ENCODE data around the gene SFXN2. TPM values are rescaled to one million over a fixed set of nuclear protein-coding genes. Genes with fewer than 3 reads are reported as not detected.

Gene SFXN2
- total RNA-seq, 1 experiment from 2014 or later, result 21.2 TPM

DNA sequence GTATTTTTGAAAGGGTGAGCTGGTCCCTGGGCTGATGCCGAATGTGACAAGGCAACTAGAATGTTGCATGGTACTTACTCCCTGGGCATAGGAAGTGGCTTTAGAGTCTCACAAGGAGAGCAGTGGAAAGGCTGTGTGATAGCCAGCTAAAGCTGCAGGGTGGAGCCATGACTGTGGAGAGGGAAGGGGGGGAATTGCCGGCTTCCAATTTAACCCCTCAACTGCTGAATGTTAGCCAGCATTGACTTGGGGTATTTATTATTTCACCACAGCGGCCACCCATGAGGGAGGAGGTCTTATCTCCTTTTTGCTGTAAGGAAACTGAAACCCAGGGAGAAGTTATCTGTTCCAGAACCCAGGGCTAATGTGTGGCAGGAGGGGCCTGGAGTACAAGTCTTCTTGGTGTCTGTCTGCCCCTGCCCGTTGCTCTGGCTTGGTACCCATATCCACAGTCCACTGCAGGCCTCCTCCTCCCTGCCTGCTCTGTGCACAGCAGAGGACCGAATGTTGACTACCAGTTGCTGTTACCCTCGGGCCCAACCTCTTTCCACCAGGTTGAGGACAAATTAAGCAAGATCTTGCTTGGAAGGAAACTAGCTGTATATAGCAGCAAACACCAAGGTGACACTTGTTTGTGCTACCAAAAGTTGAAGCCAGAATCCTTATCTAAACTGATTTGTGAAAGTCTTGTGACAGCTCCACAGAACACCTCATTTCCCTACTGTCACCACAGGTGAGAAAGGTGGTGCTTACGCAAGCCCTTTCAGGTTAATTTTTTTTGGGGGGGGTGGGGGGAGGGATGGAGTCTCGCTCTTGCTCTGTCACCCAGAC lies 66.9 kb downstream of the SFXN2 start:
- DNase-seq (ENCODE audit: low spot score) (no peak), ATAC-seq (peak; percentile 14)
- POLR2A ChIA-PET, result no interaction called here
- Mint-ChIP-seq H3K36me3 (no peaks in the 10 kb centered on the region), H3K9me3 (no peaks in the 10 kb centered on the region), H3K4me3 (no peak overlapping the region), H3K4me1 (peaks cover 64% of the 10 kb centered on the region), H3K27me3 (ENCODE audit: low read depth) (no peaks in the 10 kb centered on the region), H3K27ac (peak overlapping the region; percentile 74)
- TF ChIP-seq NR1H2 (CRISPR knock-in tag; IDR thresholded peaks at IDR 0.05), result no peak
- TF ChIP-seq NFE2L1 (CRISPR knock-in tag; IDR thresholded peaks at IDR 0.05), result no peak
- no peak for TF ChIP-seq GRHL2 (CRISPR knock-in tag; IDR thresholded peaks at IDR 0.05; ENCODE audit: insufficient replicate concordance, severe bottlenecking)
- TF ChIP-seq MXD4 (CRISPR knock-in tag; IDR thresholded peaks at IDR 0.05; ENCODE audit: borderline replicate concordance), result no peak
- TF ChIP-seq ZNF219 (CRISPR knock-in tag; IDR thresholded peaks at IDR 0.05; ENCODE audit: borderline replicate concordance), result no peak
- TF ChIP-seq, protein P1, sequence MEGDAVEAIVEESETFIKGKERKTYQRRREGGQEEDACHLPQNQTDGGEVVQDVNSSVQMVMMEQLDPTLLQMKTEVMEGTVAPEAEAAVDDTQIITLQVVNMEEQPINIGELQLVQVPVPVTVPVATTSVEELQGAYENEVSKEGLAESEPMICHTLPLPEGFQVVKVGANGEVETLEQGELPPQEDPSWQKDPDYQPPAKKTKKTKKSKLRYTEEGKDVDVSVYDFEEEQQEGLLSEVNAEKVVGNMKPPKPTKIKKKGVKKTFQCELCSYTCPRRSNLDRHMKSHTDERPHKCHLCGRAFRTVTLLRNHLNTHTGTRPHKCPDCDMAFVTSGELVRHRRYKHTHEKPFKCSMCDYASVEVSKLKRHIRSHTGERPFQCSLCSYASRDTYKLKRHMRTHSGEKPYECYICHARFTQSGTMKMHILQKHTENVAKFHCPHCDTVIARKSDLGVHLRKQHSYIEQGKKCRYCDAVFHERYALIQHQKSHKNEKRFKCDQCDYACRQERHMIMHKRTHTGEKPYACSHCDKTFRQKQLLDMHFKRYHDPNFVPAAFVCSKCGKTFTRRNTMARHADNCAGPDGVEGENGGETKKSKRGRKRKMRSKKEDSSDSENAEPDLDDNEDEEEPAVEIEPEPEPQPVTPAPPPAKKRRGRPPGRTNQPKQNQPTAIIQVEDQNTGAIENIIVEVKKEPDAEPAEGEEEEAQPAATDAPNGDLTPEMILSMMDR (IDR thresholded peaks at IDR 0.05), result no peak
- no peak for TF ChIP-seq ZNF317 (CRISPR knock-in tag; IDR thresholded peaks at IDR 0.05; ENCODE audit: borderline replicate concordance, low read depth)
- no peak for TF ChIP-seq GTF2I (CRISPR knock-in tag; conservative IDR thresholded peaks at IDR 0.05)
- TF ChIP-seq, protein P2, sequence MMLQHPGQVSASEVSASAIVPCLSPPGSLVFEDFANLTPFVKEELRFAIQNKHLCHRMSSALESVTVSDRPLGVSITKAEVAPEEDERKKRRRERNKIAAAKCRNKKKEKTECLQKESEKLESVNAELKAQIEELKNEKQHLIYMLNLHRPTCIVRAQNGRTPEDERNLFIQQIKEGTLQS (CRISPR knock-in tag; conservative IDR thresholded peaks at IDR 0.05), result no peak
- TF ChIP-seq, protein P3, sequence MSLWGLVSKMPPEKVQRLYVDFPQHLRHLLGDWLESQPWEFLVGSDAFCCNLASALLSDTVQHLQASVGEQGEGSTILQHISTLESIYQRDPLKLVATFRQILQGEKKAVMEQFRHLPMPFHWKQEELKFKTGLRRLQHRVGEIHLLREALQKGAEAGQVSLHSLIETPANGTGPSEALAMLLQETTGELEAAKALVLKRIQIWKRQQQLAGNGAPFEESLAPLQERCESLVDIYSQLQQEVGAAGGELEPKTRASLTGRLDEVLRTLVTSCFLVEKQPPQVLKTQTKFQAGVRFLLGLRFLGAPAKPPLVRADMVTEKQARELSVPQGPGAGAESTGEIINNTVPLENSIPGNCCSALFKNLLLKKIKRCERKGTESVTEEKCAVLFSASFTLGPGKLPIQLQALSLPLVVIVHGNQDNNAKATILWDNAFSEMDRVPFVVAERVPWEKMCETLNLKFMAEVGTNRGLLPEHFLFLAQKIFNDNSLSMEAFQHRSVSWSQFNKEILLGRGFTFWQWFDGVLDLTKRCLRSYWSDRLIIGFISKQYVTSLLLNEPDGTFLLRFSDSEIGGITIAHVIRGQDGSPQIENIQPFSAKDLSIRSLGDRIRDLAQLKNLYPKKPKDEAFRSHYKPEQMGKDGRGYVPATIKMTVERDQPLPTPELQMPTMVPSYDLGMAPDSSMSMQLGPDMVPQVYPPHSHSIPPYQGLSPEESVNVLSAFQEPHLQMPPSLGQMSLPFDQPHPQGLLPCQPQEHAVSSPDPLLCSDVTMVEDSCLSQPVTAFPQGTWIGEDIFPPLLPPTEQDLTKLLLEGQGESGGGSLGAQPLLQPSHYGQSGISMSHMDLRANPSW (CRISPR knock-in tag; conservative IDR thresholded peaks at IDR 0.05; ENCODE audit: low read depth), result no peak
- TF ChIP-seq, protein P4, sequence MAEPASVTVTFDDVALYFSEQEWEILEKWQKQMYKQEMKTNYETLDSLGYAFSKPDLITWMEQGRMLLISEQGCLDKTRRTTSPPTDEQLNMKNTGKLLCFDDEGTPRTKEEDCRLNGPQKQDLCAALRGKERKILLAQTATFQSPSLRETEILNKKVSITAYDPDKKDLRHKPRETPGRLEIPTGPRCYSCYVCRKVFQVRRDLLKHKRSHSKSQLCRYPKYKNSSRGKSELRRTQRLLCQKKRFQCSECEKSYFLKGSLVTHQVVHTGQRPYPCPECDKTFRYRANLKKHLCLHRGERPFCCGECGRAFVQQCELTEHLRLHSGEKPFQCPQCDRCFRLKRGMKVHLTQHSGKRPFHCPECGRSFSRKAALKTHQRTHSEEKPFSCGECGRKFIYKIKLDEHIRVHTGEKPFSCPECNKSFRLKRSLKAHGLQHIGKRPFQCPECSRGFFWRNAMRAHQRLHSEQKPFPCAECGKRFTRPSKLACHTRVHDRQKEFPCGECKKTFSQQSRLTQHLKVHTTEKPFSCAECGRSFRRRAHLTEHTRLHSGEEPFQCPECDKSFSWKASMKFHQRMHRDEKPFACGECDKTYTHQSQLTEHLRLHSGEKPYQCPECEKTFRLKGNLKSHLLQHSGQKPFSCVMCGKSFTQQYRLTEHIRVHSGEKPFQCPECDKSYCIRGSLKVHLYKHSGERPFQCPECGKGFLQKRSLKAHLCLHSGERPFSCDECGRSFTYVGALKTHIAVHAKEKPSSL (CRISPR knock-in tag; conservative IDR thresholded peaks at IDR 0.05), result no peak
- TF ChIP-seq, protein P5, sequence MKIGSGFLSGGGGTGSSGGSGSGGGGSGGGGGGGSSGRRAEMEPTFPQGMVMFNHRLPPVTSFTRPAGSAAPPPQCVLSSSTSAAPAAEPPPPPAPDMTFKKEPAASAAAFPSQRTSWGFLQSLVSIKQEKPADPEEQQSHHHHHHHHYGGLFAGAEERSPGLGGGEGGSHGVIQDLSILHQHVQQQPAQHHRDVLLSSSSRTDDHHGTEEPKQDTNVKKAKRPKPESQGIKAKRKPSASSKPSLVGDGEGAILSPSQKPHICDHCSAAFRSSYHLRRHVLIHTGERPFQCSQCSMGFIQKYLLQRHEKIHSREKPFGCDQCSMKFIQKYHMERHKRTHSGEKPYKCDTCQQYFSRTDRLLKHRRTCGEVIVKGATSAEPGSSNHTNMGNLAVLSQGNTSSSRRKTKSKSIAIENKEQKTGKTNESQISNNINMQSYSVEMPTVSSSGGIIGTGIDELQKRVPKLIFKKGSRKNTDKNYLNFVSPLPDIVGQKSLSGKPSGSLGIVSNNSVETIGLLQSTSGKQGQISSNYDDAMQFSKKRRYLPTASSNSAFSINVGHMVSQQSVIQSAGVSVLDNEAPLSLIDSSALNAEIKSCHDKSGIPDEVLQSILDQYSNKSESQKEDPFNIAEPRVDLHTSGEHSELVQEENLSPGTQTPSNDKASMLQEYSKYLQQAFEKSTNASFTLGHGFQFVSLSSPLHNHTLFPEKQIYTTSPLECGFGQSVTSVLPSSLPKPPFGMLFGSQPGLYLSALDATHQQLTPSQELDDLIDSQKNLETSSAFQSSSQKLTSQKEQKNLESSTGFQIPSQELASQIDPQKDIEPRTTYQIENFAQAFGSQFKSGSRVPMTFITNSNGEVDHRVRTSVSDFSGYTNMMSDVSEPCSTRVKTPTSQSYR (CRISPR knock-in tag; IDR thresholded peaks at IDR 0.05), result no peak
- no peak for TF ChIP-seq KAT7 (CRISPR knock-in tag; IDR thresholded peaks at IDR 0.05; ENCODE audit: borderline replicate concordance)
- TF ChIP-seq, protein P6, sequence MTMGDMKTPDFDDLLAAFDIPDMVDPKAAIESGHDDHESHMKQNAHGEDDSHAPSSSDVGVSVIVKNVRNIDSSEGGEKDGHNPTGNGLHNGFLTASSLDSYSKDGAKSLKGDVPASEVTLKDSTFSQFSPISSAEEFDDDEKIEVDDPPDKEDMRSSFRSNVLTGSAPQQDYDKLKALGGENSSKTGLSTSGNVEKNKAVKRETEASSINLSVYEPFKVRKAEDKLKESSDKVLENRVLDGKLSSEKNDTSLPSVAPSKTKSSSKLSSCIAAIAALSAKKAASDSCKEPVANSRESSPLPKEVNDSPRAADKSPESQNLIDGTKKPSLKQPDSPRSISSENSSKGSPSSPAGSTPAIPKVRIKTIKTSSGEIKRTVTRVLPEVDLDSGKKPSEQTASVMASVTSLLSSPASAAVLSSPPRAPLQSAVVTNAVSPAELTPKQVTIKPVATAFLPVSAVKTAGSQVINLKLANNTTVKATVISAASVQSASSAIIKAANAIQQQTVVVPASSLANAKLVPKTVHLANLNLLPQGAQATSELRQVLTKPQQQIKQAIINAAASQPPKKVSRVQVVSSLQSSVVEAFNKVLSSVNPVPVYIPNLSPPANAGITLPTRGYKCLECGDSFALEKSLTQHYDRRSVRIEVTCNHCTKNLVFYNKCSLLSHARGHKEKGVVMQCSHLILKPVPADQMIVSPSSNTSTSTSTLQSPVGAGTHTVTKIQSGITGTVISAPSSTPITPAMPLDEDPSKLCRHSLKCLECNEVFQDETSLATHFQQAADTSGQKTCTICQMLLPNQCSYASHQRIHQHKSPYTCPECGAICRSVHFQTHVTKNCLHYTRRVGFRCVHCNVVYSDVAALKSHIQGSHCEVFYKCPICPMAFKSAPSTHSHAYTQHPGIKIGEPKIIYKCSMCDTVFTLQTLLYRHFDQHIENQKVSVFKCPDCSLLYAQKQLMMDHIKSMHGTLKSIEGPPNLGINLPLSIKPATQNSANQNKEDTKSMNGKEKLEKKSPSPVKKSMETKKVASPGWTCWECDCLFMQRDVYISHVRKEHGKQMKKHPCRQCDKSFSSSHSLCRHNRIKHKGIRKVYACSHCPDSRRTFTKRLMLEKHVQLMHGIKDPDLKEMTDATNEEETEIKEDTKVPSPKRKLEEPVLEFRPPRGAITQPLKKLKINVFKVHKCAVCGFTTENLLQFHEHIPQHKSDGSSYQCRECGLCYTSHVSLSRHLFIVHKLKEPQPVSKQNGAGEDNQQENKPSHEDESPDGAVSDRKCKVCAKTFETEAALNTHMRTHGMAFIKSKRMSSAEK (CRISPR knock-in tag; IDR thresholded peaks at IDR 0.05; ENCODE audit: borderline replicate concordance), result no peak
- no peak for TF ChIP-seq NR3C1 (CRISPR knock-in tag; conservative IDR thresholded peaks at IDR 0.05; ENCODE audit: low read depth)
- TF ChIP-seq, protein P7, sequence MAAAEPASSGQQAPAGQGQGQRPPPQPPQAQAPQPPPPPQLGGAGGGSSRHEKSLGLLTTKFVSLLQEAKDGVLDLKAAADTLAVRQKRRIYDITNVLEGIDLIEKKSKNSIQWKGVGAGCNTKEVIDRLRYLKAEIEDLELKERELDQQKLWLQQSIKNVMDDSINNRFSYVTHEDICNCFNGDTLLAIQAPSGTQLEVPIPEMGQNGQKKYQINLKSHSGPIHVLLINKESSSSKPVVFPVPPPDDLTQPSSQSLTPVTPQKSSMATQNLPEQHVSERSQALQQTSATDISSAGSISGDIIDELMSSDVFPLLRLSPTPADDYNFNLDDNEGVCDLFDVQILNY (CRISPR knock-in tag; IDR thresholded peaks at IDR 0.05), result no peak
- TF ChIP-seq CREM (CRISPR knock-in tag; IDR thresholded peaks at IDR 0.05), result no peak
- TF ChIP-seq, protein P8, sequence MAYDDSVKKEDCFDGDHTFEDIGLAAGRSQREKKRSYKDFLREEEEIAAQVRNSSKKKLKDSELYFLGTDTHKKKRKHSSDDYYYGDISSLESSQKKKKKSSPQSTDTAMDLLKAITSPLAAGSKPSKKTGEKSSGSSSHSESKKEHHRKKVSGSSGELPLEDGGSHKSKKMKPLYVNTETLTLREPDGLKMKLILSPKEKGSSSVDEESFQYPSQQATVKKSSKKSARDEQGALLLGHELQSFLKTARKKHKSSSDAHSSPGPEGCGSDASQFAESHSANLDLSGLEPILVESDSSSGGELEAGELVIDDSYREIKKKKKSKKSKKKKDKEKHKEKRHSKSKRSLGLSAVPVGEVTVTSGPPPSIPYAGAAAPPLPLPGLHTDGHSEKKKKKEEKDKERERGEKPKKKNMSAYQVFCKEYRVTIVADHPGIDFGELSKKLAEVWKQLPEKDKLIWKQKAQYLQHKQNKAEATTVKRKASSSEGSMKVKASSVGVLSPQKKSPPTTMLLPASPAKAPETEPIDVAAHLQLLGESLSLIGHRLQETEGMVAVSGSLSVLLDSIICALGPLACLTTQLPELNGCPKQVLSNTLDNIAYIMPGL (CRISPR knock-in tag; IDR thresholded peaks at IDR 0.05), result no peak
- no peak for TF ChIP-seq ZNF416 (CRISPR knock-in tag; IDR thresholded peaks at IDR 0.05)
- CTCF ChIA-PET, result interaction anchor here (0.7 to 1.0 kb wide), 2 partner anchors 29 to 106 kb away, joined by 3 to 4 read pairs; no protein-coding TSS in a partner anchor
